PC-9 (cell line): ENCODE data around the gene CNTNAP2.

Experiments used
- EZH2 ChIP-seq: fragments of 200-600 bp; sonication (generic); IDR thresholded peaks from 2 replicates; pipeline ENCODE4 v1.8.0; 2017; ENCODE audit warnings: antibody characterized with exemption, low read depth
- TF ChIP-seq, protein P1 (sequence below): fragments of 200-600 bp; sonication (generic); conservative IDR thresholded peaks from 2 replicates; pipeline ENCODE4 v1.6.1; 2017; ENCODE audit warnings: mixed run types, antibody characterized with exemption, mild to moderate bottlenecking, moderate library complexity

DNA sequence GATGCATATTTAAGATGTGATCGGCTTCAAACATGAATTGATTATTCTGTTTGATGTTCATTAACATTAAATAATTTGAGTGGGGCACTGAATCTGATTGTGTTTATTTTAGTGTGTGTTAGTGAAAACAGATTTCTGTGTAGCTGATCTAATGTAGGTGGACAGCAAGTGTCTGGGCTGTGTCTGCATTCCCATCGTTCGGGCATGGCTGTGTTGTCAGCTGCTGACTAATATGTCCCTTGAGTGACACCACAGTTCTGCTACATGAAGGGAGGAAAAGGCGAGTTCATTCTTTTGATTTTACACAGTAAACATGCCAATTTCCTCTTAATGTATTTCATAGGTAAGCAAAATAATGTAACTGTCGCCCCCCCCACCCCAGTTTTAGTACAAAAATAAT is 203.0 kb downstream of the CNTNAP2 start:
- TF ChIP-seq, protein P1, sequence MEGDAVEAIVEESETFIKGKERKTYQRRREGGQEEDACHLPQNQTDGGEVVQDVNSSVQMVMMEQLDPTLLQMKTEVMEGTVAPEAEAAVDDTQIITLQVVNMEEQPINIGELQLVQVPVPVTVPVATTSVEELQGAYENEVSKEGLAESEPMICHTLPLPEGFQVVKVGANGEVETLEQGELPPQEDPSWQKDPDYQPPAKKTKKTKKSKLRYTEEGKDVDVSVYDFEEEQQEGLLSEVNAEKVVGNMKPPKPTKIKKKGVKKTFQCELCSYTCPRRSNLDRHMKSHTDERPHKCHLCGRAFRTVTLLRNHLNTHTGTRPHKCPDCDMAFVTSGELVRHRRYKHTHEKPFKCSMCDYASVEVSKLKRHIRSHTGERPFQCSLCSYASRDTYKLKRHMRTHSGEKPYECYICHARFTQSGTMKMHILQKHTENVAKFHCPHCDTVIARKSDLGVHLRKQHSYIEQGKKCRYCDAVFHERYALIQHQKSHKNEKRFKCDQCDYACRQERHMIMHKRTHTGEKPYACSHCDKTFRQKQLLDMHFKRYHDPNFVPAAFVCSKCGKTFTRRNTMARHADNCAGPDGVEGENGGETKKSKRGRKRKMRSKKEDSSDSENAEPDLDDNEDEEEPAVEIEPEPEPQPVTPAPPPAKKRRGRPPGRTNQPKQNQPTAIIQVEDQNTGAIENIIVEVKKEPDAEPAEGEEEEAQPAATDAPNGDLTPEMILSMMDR, result no peak
- TF ChIP-seq EZH2, result no peak
